ENCODE measurements around the gene ARL6IP4. TPM values are rescaled to one million over a fixed set of nuclear protein-coding genes. Genes with fewer than 3 reads are reported as not detected.

ARL6IP4 gene
- total and polyA plus RNA-seq, 11 donors, result 123 to 325 (median 148) TPM

DNA sequence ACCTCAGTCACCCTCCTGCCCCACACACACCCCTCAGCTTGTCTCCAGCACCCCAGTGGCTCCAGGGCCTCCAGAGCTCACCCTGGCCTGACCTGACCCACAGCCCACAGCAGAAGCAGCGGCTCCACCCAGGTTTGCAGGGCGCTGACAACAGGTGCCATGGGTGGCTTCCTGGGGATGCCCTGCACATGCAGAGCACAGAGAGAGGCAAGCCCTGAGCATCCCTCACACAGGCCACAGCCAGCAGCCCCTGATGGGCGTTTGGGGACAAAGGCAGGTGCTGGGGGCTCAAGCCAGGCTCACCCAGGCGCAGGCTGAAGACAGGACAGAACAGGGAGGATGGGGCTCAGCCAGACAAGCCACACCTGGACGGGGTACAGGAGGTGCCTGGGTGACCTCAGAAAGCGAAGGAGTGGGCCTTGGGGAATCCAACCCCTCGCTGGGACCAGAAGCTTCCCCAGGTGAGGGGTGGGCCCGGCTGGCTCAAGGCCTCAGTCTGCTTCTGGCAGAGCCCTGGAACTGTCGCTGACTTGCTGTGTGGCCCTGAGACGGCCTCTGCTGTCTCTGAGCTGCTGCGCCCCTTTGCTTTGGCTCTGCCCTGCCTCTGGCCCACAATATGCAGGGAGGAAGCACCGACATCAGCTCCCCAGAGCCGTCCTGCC lies 10.6 kb downstream of the ARL6IP4 start:
- ATAC-seq (no peak), DNase-seq (peak in 3 of 5 donors; percentile 19 to 29 (median 20))
- H3K4me1 ChIP-seq, result peaks cover 0 to 15% (median 4%) of the 10 kb centered on the region in 12 donors
- TF ChIP-seq POLR2A (IDR thresholded peaks at IDR 0.05), result no peak
- no peak for TF ChIP-seq CTCF (IDR thresholded peaks at IDR 0.05)
- H3K9me3 ChIP-seq, result no peaks in the 10 kb centered on the region
- peaks cover 0 to 78% (median 38%) of the 10 kb centered on the region in 9 donors for H3K36me3 ChIP-seq
- H3K27ac ChIP-seq, result no peak overlapping the region
- WGBS, 4 donors, result 95 to 97% (median 96%) methylated on average over 9 to 13 of the region's 13 CpGs
- no peaks in the 10 kb centered on the region for H3K27me3 ChIP-seq
- H3K4me3 ChIP-seq, result no peak overlapping the region
- intact Hi-C loops (cut with DNase I), result no loop called here

GRCh38 chr12:122991623-122992275 lies 11.3 kb downstream of the ARL6IP4 start:
- TF ChIP-seq POLR2A (IDR thresholded peaks at IDR 0.05) (no peak), CTCF (IDR thresholded peaks at IDR 0.05) (no peak)
- intact Hi-C loops (cut with DNase I), result no loop called here
- DNase-seq (peak in 3 of 5 donors; percentile 17 to 62 (median 25)), ATAC-seq (no peak)
- peaks cover 0 to 77% (median 37%) of the 10 kb centered on the region in 9 donors for H3K36me3 ChIP-seq
- no peaks in the 10 kb centered on the region for H3K9me3 ChIP-seq
- no peak overlapping the region for H3K27ac ChIP-seq
- H3K4me3 ChIP-seq, result no peak overlapping the region
- peaks cover 0 to 21% (median 4%) of the 10 kb centered on the region in 12 donors for H3K4me1 ChIP-seq
- H3K27me3 ChIP-seq, result no peaks in the 10 kb centered on the region
- 81 to 89% (median 84%) methylated on average over 27 of the region's 27 CpGs for WGBS, 4 donors

GRCh38 chr12:122992386-122992785 lies 11.9 kb downstream of the ARL6IP4 start:
- H3K9me3 ChIP-seq, result no peaks in the 10 kb centered on the region
- no peaks in the 10 kb centered on the region for H3K27me3 ChIP-seq
- intact Hi-C loops (cut with DNase I), result no loop called here
- TF ChIP-seq POLR2A (IDR thresholded peaks at IDR 0.05) (no peak), CTCF (IDR thresholded peaks at IDR 0.05) (no peak)
- H3K4me1 ChIP-seq, result peaks cover 0 to 23% (median 4%) of the 10 kb centered on the region in 12 donors
- H3K27ac ChIP-seq, result no peak overlapping the region
- H3K36me3 ChIP-seq, result peaks cover 0 to 77% (median 31%) of the 10 kb centered on the region in 9 donors
- no peak for ATAC-seq
- DNase-seq, result peak in 3 of 5 donors; percentile 11 to 60 (median 27)
- WGBS, 4 donors, result 79 to 83% (median 81%) methylated on average over 12 to 19 of the region's 19 CpGs
- no peak overlapping the region for H3K4me3 ChIP-seq

DNA sequence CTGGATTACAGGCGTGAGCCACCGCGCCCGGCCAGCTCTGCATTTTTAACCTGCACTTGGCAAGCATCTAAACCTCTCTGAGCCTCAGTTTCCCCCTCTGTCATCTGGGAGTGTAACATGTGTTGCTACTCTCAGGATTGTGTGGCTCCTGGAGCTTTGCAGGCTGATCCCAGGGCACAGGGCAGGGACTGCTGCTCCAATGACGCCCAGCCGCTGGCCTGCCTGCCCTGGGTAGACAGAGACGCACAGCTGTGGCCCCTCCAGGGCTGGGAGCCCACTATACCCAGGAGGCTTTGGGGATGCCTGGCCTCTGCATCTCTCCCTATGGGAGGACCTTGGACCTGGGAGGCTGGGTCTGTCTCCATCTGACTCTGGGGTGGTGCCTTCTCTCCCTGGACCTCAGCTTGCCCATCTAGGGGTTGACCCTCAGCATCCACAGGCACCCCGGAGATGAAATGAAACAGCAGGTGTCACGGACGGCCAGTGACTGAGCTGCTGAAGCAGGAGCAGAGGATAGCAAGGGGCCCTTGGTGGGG lies 13.7 kb downstream of the ARL6IP4 start:
- peaks cover 0 to 68% (median 12%) of the 10 kb centered on the region in 9 donors for H3K36me3 ChIP-seq
- intact Hi-C loops (cut with DNase I), result no loop called here
- H3K4me1 ChIP-seq, result peaks cover 0 to 27% (median 4%) of the 10 kb centered on the region in 12 donors
- TF ChIP-seq CTCF (IDR thresholded peaks at IDR 0.05) (no peak), POLR2A (IDR thresholded peaks at IDR 0.05) (no peak)
- WGBS, 4 donors, result 97 to 100% (median 97%) methylated on average over 9 to 10 of the region's 10 CpGs
- H3K27me3 ChIP-seq, result no peaks in the 10 kb centered on the region
- H3K9me3 ChIP-seq, result no peaks in the 10 kb centered on the region
- ATAC-seq (no peak), DNase-seq (peak in 2 of 5 donors; percentile 12 to 36)
- H3K4me3 ChIP-seq, result no peak overlapping the region
- no peak overlapping the region for H3K27ac ChIP-seq
